ENCODE data around the gene PADI3. TPM values are rescaled to one million over a fixed set of nuclear protein-coding genes. Genes with fewer than 3 reads are reported as not detected.

PADI3 gene
- total RNA-seq, 1 donor from 2014 or later = 0.04 TPM

- DNase-seq (ENCODE audit: low read depth) = no peak
- Histone ChIP-seq H3K27me3 (ENCODE audit: control insufficient read depth, insufficient read depth, low read length) (no peaks in the 10 kb centered on the region), H3K4me3 (ENCODE audit: low read depth, low read length) (no peak overlapping the region), H3K36me3 (ENCODE audit: control insufficient read depth, insufficient read depth, low read length) (no peaks in the 10 kb centered on the region)
- no peak for TF ChIP-seq CTCF (IDR thresholded peaks at IDR 0.05; ENCODE audit: insufficient read depth, low read length, poor library complexity, severe bottlenecking)
Observed at GRCh38 chr1:17225140-17225539, 23.8 kb upstream of the PADI3 start.

DNA sequence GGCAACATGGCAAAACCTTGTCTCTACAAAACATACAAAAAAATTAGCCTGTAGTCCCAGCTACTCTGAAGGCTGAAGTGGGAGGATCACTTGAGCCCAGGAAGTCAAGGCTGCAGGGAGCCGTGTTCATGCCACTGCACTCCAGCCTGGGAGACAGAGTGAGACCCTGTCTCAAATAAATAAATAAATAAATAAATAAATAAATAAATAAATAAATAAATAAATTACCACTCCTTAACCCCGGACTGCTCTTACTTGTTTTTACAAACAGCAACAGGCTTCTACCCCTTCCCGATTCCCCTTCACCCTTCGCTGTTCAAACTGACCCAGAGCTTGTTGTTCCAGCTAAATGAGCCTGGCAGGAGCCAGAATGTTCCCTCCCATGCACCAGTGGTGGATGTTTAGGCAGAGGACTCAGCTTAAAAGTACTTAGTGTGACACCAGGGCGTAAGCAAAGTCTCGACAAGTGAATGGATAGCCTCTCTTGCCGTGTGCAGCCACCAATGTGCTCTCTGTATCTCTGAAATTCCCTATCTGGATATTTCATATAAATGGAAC, 21.5 kb upstream of the PADI3 start:
- TF ChIP-seq CTCF (IDR thresholded peaks at IDR 0.05; ENCODE audit: insufficient read depth, low read length, poor library complexity, severe bottlenecking) = no peak
- H3K36me3 ChIP-seq (ENCODE audit: control insufficient read depth, insufficient read depth, low read length) = no peaks in the 10 kb centered on the region
- DNase-seq (ENCODE audit: low read depth) = no peak
- no peak overlapping the region for H3K4me3 ChIP-seq (ENCODE audit: low read depth, low read length)
- no peaks in the 10 kb centered on the region for H3K27me3 ChIP-seq (ENCODE audit: control insufficient read depth, insufficient read depth, low read length)

DNA sequence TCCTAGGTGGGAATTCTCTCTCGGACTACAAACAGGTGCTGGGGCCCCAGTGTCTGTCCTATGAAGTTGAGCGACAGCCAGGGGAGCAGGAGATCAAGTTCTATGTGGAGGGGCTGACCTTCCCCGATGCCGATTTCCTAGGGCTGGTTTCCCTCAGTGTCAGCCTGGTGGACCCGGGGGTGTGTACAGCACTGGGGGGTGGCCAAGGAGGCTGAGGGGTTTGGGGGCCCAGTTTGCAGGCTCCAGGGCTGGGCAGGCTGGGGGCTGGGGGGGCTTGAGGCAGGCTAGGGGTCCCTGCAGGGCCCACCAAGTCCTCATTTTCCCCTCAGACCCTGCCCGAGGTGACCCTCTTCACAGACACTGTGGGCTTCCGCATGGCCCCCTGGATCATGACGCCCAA, 20.3 kb upstream of the PADI3 start:
- no peak for TF ChIP-seq CTCF (IDR thresholded peaks at IDR 0.05; ENCODE audit: insufficient read depth, low read length, poor library complexity, severe bottlenecking)
- Histone ChIP-seq H3K27me3 (ENCODE audit: control insufficient read depth, insufficient read depth, low read length) (no peaks in the 10 kb centered on the region), H3K36me3 (ENCODE audit: control insufficient read depth, insufficient read depth, low read length) (no peaks in the 10 kb centered on the region), H3K4me3 (ENCODE audit: low read depth, low read length) (no peak overlapping the region)
- no peak for DNase-seq (ENCODE audit: low read depth)

DNA sequence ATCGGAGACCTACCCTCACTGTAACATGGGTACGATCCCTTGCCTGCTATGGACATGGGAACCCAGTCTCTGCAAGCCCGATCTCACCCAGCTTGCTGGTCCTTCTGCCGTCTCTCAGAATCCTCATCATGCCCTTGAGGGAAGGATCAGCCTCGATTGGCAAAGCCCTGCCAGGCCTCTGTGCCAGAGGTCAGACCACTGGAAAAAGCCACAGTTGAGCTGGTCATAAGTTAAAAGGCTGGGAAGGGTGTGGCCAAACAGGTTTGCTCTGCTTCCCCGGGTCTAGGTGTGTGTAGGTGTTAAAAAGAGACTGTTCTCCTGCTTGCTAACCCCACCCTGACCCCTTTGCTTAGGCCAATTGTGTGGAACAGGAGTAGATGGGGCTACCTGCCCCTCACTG, 19.5 kb upstream of the PADI3 start:
- no peaks in the 10 kb centered on the region for H3K36me3 ChIP-seq (ENCODE audit: control insufficient read depth, insufficient read depth, low read length)
- DNase-seq (ENCODE audit: low read depth) = no peak
- H3K4me3 ChIP-seq (ENCODE audit: low read depth, low read length) = no peak overlapping the region
- TF ChIP-seq CTCF (IDR thresholded peaks at IDR 0.05; ENCODE audit: insufficient read depth, low read length, poor library complexity, severe bottlenecking) = no peak
- no peaks in the 10 kb centered on the region for H3K27me3 ChIP-seq (ENCODE audit: control insufficient read depth, insufficient read depth, low read length)

DNA sequence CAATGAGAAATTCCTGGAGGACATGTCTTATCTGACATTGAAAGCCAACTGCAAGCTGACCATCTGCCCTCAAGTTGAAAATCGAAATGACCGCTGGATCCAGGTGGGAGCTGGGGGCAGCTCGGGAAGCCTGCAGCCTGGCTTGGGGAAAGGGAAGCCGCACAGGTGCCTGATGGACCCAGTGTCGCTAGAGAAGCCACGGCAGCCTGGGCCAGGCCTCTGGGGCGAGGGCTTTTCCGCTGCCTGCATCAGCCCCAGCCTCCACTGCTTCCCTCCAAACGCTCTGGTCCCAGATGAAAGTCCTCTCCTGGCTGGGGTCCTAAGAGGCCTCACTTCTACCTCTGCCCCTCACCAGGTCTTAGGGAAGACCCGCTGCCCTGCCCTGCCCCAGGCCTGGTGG, 18.8 kb upstream of the PADI3 start:
- H3K27me3 ChIP-seq (ENCODE audit: control insufficient read depth, insufficient read depth, low read length) = no peaks in the 10 kb centered on the region
- H3K36me3 ChIP-seq (ENCODE audit: control insufficient read depth, insufficient read depth, low read length) = no peaks in the 10 kb centered on the region
- no peak overlapping the region for H3K4me3 ChIP-seq (ENCODE audit: low read depth, low read length)
- no peak for DNase-seq (ENCODE audit: low read depth)
- no peak for TF ChIP-seq CTCF (IDR thresholded peaks at IDR 0.05; ENCODE audit: insufficient read depth, low read length, poor library complexity, severe bottlenecking)

GRCh38 chr1:17230671-17231310, 18.1 kb upstream of the PADI3 start:
- TF ChIP-seq CTCF (IDR thresholded peaks at IDR 0.05; ENCODE audit: insufficient read depth, low read length, poor library complexity, severe bottlenecking) = no peak
- Histone ChIP-seq H3K4me3 (ENCODE audit: low read depth, low read length) (no peak overlapping the region), H3K27me3 (ENCODE audit: control insufficient read depth, insufficient read depth, low read length) (no peaks in the 10 kb centered on the region), H3K36me3 (ENCODE audit: control insufficient read depth, insufficient read depth, low read length) (no peaks in the 10 kb centered on the region)
- DNase-seq (ENCODE audit: low read depth) = no peak
